Suppressor macrophage (primary cell): ENCODE data around the gene ALKBH7.
"Not testable (repeated sequence)": the region's sequence is repeated elsewhere in the genome, so short reads cannot be mapped to it uniquely, and the experiment has no call there.

Source experiments
- DNase-seq, 4 experiments: peaks; one replicate each; pipeline ENCODE4 v3.0.0-alpha.2; 2020 to 2022

ALKBH7 gene

DNA sequence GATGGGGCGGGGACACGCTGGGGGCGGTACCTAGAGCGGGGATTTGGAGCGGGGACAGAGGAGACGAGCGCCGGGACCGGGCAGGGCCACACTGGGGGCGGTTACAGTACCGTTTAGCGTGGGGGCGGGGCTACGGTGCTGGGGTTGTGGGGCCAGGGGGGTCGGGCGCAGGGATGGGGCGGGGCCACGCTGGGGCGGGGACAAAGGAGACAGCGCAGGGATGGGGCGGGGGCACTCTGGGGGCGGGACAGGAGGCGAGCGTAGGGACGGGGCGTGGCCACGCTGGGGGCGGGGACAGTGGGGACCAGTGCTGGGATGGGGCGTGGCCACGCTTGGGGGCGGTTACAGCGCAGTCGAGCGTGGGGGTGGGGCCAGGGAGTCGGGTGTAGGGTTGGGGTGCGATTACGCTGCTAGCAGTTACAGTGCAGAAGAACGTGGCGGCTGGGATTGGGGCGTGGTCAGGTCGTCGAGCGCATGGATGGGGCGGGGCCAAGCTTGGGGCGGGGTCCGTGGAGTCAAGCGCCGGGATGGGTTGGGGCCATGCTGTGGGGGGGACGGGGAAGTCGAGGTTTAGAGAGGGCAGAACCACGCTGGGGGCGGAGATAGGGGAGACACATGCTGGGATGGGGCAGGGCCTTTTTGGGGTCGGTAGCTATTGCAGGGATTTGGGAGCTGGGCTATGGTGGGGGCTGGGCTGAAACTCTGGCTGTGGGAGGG is 660 bp downstream of the ALKBH7 start:
- DNase-seq = peak; percentile 98 to 100 (median 100)

GRCh38 chr19:6373813-6374108 is 1.2 kb downstream of the ALKBH7 start:
- DNase-seq = no peak

GRCh38 chr19:6374161-6374709 is 1.6 kb downstream of the ALKBH7 start:
- no peak for DNase-seq

DNA sequence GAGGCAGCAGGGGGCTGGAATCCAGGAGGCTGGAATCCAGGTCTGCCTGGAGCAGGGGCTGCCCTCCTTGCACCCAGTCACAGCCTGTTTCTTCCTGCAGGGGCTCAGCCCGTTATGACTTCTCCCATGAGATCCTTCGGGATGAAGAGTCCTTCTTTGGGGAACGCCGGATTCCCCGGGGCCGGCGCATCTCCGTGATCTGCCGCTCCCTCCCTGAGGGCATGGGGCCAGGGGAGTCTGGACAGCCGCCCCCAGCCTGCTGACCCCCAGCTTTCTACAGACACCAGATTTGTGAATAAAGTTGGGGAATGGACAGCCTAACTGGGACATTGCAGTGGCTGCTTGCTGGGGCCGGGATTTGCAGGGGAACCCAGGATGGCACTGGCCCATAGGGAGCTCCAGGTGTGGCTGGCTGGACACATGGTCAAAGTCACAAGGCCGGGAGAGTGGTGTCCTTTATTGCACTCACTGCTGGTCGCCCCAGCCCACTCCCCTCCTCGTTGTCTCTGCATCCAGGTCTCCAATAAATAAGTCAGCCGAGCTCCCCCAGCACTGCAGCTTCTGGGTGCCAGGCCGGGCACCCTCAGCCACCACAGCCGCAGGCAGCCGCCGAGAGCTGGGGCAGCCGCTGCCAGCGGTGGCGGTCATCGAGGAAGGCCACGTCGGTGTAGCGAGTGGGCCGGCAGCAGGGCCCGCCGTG is 2.3 kb downstream of the ALKBH7 start:
- no peak for DNase-seq

GRCh38 chr19:6375411-6376010 is 2.9 kb downstream of the ALKBH7 start, which contains the start of gene PSPN:
Gene PSPN, minus strand, starts transcription at chr19:6375933. Its CDS starts 84 bp downstream, at chr19:6375849.
- no peak for DNase-seq

GRCh38 chr19:6376512-6377190 is 4.1 kb downstream of the ALKBH7 start:
- no peak for DNase-seq

DNA sequence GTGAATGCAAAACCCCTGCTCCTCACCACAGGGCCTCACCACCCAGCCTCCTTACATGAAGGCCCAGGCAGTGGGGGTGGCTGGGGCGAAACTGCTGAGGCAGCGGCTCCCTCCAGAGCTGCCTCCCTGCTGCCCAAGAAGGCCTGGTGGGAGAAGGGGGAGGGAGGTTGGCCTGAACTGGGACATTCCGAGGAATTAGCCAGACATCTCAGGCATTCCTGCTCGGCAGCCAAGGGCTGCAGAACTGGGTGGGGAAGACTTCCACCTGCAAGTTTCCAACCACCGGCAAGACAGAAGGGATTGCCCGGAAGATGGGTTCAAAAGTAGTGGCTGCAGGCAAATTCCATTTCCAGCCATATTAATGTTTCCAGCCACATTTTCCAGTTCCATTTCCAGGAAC is 5.4 kb downstream of the ALKBH7 start:
- no peak for DNase-seq

DNA sequence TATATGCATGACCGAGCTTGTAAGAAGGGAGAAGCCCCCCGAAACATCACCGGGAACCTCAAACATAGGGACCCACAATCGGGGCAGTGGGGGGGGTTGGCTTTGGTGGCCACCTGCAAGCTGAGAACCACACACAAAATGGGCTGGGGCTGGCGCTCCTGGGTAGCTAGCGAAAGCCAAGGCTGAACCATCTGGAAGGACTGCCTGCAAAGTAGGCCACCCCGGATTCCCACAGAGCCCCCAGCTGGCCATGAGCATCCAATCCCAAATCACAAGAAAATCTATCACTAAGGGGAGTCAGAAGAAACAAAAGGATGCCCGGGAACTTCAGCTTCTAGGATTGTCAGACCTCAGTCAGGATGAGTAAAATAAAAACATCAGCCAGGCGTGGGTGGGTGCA is 5.9 kb downstream of the ALKBH7 start:
- DNase-seq = no peak

DNA sequence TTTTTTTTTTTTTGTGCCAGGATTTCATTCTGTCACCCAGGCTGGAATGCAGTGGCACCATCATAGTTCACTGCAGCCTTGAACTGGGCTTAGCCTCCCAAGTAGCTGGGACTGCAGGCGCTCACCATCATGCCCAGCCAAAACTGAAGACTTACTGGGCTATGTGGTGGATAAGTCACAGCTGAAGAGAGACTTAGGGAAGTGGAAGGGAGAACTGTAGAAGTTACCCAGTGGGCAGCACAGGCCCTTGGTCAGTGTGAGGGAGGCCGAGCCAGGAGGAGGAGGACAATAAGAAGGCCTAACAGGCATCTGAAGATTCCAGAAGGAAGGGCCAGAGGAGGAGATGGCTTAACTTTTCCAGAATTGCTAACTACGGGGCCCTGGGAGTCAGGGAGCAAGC is 7.2 kb downstream of the ALKBH7 start:
- no peak for DNase-seq

DNA sequence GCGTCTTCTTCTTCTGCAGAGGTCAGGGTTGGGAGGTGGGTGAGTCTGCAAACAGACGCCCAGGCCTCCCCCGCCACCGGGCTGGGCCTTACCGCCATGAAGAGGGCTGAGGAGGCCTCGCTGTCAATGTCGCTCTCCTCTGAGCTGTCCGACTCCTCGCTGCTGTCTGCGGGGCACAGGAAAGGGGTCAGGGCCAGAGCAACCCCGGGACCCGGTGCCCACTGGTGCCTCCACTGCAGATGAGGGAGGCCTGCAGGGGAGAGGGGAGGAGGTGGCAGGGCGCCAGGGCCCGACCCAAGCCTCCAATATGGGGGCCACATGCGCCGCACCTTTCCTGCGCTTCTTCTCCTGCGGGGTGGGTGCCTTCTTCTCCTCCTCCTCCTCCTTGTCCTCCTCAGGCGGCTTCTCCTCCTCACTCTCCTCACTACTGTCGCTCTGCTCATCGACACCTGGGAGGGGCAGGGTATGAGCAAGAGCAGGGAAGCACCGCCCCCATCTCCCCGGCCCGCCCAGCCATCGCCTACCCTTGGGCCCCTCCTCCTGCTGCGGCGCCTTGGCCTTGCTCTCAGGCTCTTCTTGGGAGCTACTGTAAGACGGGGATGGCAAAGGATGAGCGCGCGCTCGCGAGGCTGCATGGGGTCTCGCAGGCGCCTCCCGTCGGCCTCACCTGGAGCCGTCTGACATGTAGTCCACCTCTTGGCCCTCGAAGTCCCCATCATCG is 8.6 kb downstream of the ALKBH7 start:
- DNase-seq = no peak

DNA sequence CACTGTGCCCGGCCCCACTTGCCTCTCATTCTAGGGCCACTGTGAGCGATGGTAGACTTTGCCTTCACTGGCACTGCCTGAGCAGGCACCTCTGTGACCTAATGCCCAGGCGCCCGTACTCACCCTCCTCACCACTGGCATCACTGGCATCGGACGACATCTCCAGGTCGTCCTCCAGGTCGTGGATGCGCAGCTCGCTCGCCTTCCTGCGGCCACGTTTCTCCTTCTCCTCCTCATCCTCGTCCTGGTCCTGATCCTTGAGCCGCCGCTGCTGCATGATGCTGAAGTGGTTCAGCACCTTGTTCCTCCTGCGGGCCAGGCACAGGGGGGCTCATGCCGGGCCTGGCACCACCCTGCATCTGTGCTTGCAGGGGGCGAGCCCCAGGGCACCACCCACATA is 10.6 kb downstream of the ALKBH7 start:
- DNase-seq = no peak

DNA sequence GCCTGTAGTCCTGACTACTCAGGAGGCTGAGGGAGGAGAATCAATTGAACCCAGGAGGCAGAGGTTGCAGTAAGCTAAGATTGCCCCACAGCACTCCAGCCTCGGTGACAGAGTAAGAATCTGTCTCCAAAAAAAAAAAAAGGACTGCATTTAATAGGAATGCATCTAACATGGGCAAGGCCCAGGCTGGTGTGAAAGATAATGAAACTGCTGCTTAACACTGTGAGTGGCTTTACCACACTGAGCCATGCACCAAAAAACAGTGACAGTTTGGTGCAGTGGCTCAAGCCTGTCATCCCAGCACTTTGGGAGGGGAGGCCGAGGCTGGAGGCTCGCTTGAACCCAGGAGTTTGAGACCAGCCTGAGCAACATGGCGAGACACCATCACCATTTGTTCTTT is 11.8 kb downstream of the ALKBH7 start:
- no peak for DNase-seq

GRCh38 chr19:6387372-6387771 is 14.8 kb downstream of the ALKBH7 start:
- no peak for DNase-seq

- DNase-seq = peak; percentile 9 to 58 (median 42)
Observed at GRCh38 chr19:6392221-6393073, 19.9 kb downstream of the ALKBH7 start.

DNA sequence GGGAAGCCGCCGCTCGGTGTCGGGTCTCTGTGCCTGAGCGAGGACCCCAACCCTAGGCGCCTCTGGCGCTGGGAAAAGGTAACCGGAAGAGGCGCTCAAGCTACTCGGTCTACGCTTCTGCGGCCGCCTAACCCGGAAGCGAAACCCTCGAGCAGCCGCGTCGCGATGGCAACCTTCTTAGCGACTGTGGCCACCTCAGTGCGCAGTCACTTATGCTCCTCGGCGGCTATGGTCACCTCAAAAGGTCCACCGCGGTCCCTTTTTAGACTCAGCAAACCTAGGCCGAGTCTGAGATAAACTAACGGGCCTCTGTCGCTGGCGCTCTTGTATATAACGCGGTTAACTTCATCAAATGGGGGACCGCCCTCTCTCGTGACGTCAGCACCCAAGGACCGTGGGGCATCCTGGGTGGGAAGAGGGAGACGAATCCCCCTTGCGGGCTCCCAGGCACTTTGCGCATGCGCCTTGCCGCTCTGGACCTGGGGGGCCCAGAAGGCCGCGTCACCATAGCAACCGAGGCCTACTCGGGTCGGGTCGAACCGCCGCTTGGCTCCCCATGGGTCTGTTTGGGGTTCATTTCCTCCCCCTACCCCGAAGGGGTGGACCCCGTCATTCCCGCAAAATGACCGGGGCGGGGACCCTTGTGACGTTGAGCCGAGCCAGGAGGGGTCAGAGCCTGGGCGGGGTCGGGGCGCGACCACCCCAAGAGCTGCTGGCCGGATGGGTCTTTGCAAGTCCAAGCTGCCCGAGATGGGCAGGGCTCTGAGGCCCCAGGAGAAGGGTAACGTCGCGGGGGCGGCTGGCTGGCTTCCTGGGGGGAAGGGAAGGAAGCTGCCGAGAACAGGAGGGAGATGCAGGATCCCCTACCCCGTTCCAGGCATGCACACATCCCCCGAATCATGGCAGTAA is 20.7 kb downstream of the ALKBH7 start, which contains the start of gene GTF2F1:
GTF2F1 (minus strand) TSS at position 91 of the 909 bp plus-strand sequence. CDS start 169 bp downstream, outside the sequence.
- DNase-seq = peak; percentile 93 to 95 (median 95)

DNA sequence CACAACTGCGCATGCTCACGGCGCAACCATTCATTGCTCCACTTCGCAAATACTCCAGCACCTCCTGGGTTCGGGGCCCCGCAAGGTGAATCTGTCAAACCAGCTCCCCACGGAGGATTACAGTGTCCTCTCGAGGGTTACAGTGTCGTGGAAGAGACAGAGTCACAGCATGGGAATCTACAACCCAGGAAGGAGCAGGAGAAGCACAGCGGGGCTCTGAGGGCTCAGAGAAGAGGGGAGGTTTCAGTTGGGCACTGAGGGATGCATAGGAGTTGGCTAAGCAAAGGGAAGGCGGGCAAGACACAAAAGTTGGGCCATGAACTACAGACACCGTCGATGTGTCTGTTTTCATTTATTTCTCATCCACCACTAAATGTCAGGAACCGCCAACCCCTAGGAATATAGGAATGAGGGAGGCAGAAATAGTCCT is 21.4 kb downstream of the ALKBH7 start:
- no peak for DNase-seq

GRCh38 chr19:6394831-6395230 is 22.2 kb downstream of the ALKBH7 start:
- peak in 1 of 4 experiments; percentile 17 for DNase-seq

DNA sequence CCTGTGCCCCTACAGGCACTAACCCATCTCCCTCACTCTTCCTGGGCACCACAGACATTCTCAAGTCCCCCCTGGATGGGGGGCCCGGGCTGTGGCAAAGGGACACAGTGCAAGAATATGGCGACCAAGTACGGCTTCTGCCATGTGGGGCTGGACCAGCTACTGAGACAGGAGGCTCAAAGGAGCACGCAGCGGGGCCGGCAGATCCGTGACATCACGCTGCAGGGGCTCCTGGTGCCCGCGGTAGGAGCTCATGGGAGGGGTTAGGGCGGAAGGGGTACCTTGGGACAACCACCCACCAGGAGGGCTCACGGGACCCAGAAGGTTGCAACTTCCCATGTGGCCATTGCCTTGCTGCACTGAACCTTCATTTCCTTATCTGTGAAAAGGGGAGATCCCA is 23.7 kb downstream of the ALKBH7 start:
- no peak for DNase-seq

- DNase-seq = not testable (repeated sequence)
Observed at GRCh38 chr19:6400062-6400944, 27.7 kb downstream of the ALKBH7 start.
